A673 (cell line): ENCODE results near the gene NPHP4.

ENCODE experiments used
- EZH2 ChIP-seq: fragments of 200-600 bp; sonication (generic); IDR thresholded peaks from 2 replicates; pipeline ENCODE4 v1.6.1; 2017; ENCODE audit warnings: borderline replicate concordance, low read depth, mild to moderate bottlenecking, mixed read lengths, antibody characterized with exemption, low read length; ENCODE audit not compliant: poor library complexity, severe bottlenecking
- TF ChIP-seq, protein P1 (sequence below): fragments of 300-800, 200-600 bp; sonication (generic); conservative IDR thresholded peaks from 2 replicates; pipeline ENCODE4 v1.5.1; 2017; ENCODE audit warnings: low read depth, mild to moderate bottlenecking, antibody characterized with exemption, low read length, moderate library complexity, mixed read lengths

DNA sequence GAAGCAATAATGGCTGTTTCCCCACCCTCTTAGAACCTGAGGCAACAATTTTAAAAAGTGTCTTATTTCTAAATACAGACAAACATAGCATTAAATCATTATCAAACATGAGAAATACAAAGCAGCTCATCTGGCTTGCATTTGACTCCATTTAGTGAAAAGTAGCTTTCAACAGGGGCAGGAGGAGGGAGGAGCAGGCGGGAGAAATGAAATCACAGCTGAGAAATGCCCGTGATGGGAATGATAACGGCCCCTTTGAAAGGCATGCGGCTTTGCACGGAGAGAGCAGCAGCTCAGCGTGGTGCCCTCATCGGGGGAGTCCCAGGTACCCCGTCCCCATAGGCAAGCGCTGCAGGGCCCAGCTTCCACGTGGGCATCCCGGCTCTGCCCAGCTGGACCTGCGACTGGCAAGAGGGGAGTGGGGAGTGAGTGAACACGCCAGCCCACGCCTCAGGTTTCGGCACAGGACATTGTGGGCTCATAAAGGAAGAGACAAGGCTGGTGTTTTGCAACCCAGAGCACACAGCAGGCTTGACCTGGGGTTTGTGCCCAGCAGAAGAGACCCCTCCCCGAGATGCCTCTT, 134.6 kb downstream of the NPHP4 start:
- TF ChIP-seq, protein P1, sequence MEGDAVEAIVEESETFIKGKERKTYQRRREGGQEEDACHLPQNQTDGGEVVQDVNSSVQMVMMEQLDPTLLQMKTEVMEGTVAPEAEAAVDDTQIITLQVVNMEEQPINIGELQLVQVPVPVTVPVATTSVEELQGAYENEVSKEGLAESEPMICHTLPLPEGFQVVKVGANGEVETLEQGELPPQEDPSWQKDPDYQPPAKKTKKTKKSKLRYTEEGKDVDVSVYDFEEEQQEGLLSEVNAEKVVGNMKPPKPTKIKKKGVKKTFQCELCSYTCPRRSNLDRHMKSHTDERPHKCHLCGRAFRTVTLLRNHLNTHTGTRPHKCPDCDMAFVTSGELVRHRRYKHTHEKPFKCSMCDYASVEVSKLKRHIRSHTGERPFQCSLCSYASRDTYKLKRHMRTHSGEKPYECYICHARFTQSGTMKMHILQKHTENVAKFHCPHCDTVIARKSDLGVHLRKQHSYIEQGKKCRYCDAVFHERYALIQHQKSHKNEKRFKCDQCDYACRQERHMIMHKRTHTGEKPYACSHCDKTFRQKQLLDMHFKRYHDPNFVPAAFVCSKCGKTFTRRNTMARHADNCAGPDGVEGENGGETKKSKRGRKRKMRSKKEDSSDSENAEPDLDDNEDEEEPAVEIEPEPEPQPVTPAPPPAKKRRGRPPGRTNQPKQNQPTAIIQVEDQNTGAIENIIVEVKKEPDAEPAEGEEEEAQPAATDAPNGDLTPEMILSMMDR = no peak
- TF ChIP-seq EZH2 = no peak
